Measurements from ENCODE around the gene DDA1.
A peak's percentile ranks its signal among the peaks of the same experiment; 100 is the strongest.
"Not testable (repeated sequence)": the region's sequence is repeated elsewhere in the genome, so short reads cannot be mapped to it uniquely, and the experiment has no call there.

The DDA1 gene

DNA sequence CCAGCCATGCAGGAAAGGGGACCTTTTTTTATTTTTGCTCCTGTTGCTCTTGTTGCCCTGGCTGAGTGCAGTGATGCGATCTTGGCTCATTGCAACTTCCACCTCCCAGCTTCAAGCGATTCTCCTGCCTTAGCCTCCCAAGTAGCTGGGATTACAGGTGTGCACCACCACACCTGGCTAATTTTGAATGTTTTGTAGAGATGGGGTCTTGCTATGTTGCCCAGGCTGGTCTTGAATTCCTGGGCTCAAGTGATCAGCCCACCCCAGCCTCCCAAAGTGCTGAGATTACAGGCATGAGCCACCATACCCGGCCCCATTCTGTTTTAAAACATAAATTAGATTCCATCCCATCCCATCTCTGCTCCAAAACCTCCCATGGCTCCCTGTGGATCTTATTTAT lies 34.5 kb upstream of the DDA1 start:
- not testable (repeated sequence) for H3K9me3 ChIP-seq (ENCODE audit: insufficient read depth, low read depth, low read length); H3K4me3 ChIP-seq (ENCODE audit: low read length); H3K27ac ChIP-seq (ENCODE audit: low read length); H3K9ac ChIP-seq (ENCODE audit: low read depth, low read length); H3K27me3 ChIP-seq (ENCODE audit: insufficient read depth, low read length); H3K4me1 ChIP-seq (ENCODE audit: insufficient read depth, low read length)
- peaks cover 72% of the 10 kb centered on the region for H3K36me3 ChIP-seq (ENCODE audit: insufficient read depth, low read depth, low read length)

DNA sequence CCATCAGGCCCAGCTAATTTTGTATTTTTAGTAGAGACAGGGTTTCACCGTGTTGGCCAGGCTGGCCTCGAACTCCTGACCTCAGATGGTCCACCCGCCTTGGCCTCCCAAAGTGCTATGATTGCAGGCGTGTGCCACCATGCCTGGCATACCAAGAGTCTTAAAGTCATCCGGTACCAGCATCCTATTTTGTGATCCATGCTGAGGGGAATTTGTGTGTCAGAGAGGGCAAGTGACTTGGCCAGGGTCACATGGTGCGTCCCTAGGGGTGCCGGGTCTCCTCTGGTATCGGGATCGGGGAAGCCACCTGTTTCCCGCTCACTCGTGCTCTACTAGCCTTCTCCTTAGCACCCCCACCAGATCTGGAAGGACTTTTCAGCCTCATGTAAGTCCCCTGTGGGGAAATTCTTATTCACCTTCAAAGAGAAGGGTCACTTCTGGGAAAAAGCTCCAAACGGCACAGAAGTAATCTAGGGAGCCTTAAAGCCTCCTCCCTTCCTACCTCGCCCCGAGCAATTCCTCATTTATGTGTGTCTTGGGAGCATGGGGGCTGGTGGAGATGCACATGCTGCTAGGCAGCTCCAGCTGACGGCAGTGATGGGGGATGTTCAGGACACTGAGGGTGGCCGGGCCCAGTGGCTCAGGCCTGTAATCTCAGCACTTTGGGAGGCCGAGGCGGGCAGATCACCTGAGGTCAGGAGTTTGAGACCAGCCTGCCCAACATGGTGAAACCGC lies 33.8 kb upstream of the DDA1 start:
- Histone ChIP-seq H3K4me1 (ENCODE audit: insufficient read depth, low read length) (no peaks in the 10 kb centered on the region), H3K9me3 (ENCODE audit: insufficient read depth, low read depth, low read length) (no peaks in the 10 kb centered on the region), H3K9ac (ENCODE audit: low read depth, low read length) (no peak overlapping the region), H3K27ac (ENCODE audit: low read length) (no peak overlapping the region), H3K27me3 (ENCODE audit: insufficient read depth, low read length) (no peaks in the 10 kb centered on the region), H3K36me3 (ENCODE audit: insufficient read depth, low read depth, low read length) (peaks cover 66% of the 10 kb centered on the region), H3K4me3 (ENCODE audit: low read length) (no peak overlapping the region)

DNA sequence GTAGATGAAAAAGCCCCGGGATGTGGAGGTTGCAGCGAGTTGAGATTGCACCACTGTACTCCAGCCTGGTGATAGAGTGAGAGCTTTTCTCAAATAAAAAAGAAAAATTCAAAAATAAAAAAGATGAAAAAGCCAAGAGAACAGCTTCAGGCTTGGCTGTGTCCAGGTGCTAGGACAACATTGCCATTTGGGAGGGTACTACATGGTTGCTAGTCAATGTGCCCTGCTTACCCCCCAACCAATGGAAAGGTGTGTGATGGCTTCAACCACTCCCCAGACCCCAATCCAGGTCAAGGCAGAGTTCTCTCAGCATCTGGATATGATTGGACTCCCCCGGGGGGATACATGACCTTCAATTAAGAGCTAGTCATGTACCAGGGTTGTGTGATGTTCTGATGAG lies 29.9 kb upstream of the DDA1 start:
- H3K9ac ChIP-seq (ENCODE audit: low read depth, low read length) = no peak overlapping the region
- H3K9me3 ChIP-seq (ENCODE audit: insufficient read depth, low read depth, low read length) = no peaks in the 10 kb centered on the region
- peaks cover 24% of the 10 kb centered on the region for H3K27me3 ChIP-seq (ENCODE audit: insufficient read depth, low read length)
- peaks cover 39% of the 10 kb centered on the region for H3K36me3 ChIP-seq (ENCODE audit: insufficient read depth, low read depth, low read length)
- no peak overlapping the region for H3K4me3 ChIP-seq (ENCODE audit: low read length)
- H3K4me1 ChIP-seq (ENCODE audit: insufficient read depth, low read length) = no peaks in the 10 kb centered on the region
- no peak overlapping the region for H3K27ac ChIP-seq (ENCODE audit: low read length)

DNA sequence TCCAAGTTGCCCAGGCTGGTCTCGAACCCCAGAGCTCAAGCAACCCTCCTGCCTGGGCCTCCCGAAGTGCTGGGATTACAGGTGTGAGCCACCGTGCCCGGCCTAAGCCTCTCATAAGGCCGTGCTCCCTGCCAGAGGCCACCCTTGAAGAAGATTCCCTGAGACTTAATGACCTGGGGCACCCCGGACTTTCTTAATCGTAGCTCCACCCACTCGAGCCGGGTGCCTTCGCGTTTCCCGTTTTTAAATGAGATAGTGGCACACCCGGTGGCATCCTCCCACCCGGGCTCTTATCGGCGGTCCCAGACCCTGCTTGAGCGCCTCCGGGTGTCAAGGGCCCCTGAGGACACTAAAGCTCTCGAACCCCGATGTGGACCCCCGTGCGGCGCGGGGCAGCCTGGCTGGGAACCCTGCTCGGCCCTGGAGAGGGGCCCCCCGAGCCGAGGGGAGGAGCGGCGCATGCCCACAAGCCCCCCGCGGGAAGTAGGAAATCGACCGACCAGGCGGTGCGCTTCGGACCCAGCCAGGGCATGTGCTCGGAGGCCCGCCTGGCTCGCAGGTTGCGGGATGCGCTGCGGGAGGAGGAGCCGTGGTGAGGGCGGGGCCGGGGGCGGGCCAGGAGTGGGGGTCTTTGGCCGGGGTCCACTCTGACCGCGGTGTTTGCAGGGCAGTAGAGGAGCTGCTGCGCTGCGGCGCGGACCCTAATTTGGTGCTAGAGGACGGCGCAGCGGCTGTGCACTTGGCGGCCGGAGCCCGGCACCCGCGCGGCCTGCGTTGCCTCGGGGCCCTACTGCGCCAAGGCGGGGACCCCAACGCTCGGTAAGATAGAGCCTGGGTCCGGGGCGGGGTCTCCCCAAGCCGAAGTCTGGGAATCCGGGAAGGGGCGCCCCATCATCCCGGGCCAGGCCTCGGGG lies 27.7 kb upstream of the DDA1 start, which contains the start of gene ANKLE1:
Gene ANKLE1, plus strand, starts transcription at position 511 of the 914 bp plus-strand sequence. Its CDS starts 20 bp downstream, at position 531.
- Histone ChIP-seq H3K9ac (ENCODE audit: low read depth, low read length) (peak within 1 kb of the TSS; percentile 30; the same call in 1 of the 2 replicates), H3K36me3 (ENCODE audit: insufficient read depth, low read depth, low read length) (peaks cover 21% of the 10 kb centered on the region), H3K4me1 (ENCODE audit: insufficient read depth, low read length) (no peaks in the 10 kb centered on the region), H3K4me3 (ENCODE audit: low read length) (peak within 1 kb of the TSS; percentile 62; the same call in 1 of the 2 replicates), H3K9me3 (ENCODE audit: insufficient read depth, low read depth, low read length) (no peaks in the 10 kb centered on the region), H3K27me3 (ENCODE audit: insufficient read depth, low read length) (peaks cover 24% of the 10 kb centered on the region), H3K27ac (ENCODE audit: low read length) (no peak within 1 kb of the TSS)

DNA sequence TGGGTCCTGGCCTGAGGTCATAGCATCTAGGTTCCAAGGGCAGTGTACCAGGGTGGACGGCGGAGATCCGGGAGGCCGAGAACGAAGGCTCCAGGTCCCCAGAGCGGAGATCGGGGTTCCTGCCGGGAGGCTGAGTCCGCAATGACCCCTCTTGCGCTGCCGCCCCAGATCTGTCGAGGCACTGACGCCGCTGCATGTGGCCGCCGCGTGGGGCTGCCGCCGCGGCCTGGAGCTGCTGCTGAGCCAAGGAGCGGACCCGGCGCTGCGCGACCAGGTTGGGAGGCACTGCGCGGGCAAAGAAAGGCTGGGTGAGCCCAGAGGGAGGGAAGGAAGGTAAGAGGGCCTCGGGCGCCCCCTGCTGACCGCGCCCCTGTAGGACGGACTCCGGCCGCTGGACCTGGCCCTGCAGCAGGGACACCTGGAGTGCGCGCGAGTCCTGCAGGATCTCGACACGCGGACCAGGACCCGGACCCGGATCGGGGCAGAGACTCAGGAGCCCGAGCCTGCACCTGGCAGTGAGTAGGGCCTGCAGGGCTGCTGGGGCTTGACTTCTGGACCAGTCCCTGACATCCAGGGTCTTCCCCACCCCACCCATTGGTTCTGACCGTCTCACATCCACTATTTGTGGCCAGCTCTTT lies 26.8 kb upstream of the DDA1 start:
- H3K9ac ChIP-seq (ENCODE audit: low read depth, low read length) = peak overlapping the region; percentile 30; the same call in 1 of the 2 replicates
- no peaks in the 10 kb centered on the region for H3K9me3 ChIP-seq (ENCODE audit: insufficient read depth, low read depth, low read length)
- H3K4me3 ChIP-seq (ENCODE audit: low read length) = peak overlapping the region; percentile 62; the same call in 1 of the 2 replicates
- peaks cover 11% of the 10 kb centered on the region; the same call in 1 of the 2 replicates for H3K36me3 ChIP-seq (ENCODE audit: insufficient read depth, low read depth, low read length)
- H3K27me3 ChIP-seq (ENCODE audit: insufficient read depth, low read length) = peaks cover 24% of the 10 kb centered on the region
- H3K27ac ChIP-seq (ENCODE audit: low read length) = no peak overlapping the region
- H3K4me1 ChIP-seq (ENCODE audit: insufficient read depth, low read length) = no peaks in the 10 kb centered on the region

DNA sequence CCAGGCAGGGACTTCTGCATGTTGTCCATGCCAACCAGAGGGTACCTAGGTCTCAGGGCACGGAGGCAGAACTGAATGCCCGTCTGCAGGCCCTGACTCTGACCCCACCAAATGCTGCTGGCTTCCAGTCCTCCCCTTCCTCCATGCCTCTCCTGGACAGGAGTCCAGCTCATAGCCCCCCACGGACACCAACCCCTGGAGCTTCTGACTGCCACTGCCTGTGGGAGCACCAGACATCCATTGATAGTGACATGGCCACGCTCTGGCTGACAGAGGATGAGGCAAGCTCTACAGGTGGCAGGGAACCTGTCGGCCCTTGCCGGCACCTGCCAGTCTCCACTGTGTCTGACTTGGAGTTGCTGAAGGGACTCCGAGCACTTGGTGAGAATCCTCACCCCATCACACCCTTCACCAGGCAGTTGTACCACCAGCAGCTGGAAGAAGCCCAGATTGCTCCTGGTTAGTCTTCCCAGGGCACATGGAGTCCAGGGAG lies 25.8 kb upstream of the DDA1 start:
- Histone ChIP-seq H3K9ac (ENCODE audit: low read depth, low read length) (no peak overlapping the region), H3K4me3 (ENCODE audit: low read length) (no peak overlapping the region), H3K27ac (ENCODE audit: low read length) (no peak overlapping the region), H3K27me3 (ENCODE audit: insufficient read depth, low read length) (peaks cover 24% of the 10 kb centered on the region), H3K4me1 (ENCODE audit: insufficient read depth, low read length) (no peaks in the 10 kb centered on the region), H3K36me3 (ENCODE audit: insufficient read depth, low read depth, low read length) (peaks cover 8% of the 10 kb centered on the region; the same call in 1 of the 2 replicates), H3K9me3 (ENCODE audit: insufficient read depth, low read depth, low read length) (no peaks in the 10 kb centered on the region)

DNA sequence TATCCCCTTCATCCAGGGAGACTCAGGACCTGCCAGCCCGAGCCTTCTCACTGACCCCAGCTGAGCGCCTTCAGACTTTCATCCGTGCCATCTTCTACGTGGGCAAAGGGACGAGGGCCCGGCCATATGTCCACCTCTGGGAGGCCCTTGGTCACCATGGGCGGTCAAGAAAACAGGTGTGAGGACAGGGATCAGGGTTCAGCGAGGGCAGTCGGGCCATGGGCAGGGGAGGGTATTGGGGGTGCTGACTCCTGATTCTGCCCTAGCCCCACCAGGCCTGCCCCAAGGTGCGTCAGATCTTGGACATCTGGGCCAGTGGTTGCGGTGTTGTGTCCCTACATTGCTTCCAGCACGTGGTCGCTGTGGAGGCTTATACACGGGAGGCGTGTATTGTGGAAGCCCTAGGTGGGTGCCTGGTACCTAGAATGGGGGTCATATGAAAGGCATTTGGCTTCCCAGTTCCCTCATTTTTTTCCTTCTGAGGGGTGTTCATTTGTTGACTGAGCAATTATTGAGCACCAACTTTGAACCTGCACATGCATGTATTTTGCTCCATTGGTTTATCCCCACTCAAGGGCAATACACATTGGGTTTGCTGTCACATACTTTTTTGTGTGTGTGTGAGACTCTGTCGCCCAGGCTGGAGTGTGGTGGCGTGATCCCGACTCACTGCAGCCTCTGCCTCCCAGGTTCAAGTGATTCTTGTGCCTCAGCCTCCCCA lies 23.8 kb upstream of the DDA1 start:
- H3K9ac ChIP-seq (ENCODE audit: low read depth, low read length) = no peak overlapping the region
- no peaks in the 10 kb centered on the region for H3K4me1 ChIP-seq (ENCODE audit: insufficient read depth, low read length)
- no peaks in the 10 kb centered on the region for H3K9me3 ChIP-seq (ENCODE audit: insufficient read depth, low read depth, low read length)
- peaks cover 24% of the 10 kb centered on the region for H3K27me3 ChIP-seq (ENCODE audit: insufficient read depth, low read length)
- no peak overlapping the region for H3K4me3 ChIP-seq (ENCODE audit: low read length)
- no peaks in the 10 kb centered on the region; the same call in 1 of the 2 replicates for H3K36me3 ChIP-seq (ENCODE audit: insufficient read depth, low read depth, low read length)
- no peak overlapping the region for H3K27ac ChIP-seq (ENCODE audit: low read length)

DNA sequence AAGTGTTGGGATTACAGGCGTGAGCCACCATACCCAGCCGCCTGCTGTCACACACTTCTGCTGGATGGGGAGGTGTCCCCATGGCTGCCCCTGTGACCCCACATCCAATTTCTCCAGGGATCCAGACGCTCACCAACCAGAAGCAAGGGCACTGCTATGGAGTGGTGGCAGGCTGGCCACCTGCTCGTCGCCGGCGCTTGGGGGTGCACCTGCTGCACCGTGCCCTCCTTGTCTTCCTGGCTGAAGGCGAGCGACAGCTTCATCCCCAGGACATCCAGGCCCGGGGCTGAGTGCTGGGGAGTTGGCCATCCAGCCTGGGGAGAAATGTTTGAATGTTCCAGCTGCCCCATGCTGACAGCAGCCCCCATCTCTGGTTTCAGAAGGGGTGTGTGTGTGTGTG lies 23.1 kb upstream of the DDA1 start:
- no peaks in the 10 kb centered on the region for H3K9me3 ChIP-seq (ENCODE audit: insufficient read depth, low read depth, low read length)
- no peak overlapping the region for H3K27ac ChIP-seq (ENCODE audit: low read length)
- H3K9ac ChIP-seq (ENCODE audit: low read depth, low read length) = no peak overlapping the region
- no peaks in the 10 kb centered on the region for H3K4me1 ChIP-seq (ENCODE audit: insufficient read depth, low read length)
- no peaks in the 10 kb centered on the region; the same call in 1 of the 2 replicates for H3K36me3 ChIP-seq (ENCODE audit: insufficient read depth, low read depth, low read length)
- H3K27me3 ChIP-seq (ENCODE audit: insufficient read depth, low read length) = peaks cover 19% of the 10 kb centered on the region
- H3K4me3 ChIP-seq (ENCODE audit: low read length) = no peak overlapping the region

DNA sequence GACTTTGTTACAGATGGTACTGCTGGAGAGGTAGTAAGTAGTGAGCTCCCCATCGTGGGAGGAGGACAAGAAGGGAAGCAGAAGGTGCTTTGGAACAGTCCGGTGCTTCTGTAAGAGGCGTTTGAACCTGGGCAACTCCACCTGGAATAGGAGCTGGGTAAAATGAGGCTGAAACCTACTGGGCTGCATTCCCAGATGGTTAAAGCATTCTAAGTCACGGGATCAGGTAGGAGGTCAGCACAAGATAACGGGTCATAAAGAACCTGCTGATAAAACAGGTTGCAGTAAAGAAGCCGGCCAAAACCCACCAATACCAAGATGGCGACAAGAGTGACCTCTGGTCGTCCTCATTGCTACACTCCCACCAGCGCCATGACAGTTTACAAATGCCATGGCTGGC lies 22.6 kb upstream of the DDA1 start:
- Histone ChIP-seq H3K36me3 (ENCODE audit: insufficient read depth, low read depth, low read length) (no peaks in the 10 kb centered on the region; the same call in 1 of the 2 replicates), H3K9ac (ENCODE audit: low read depth, low read length) (no peak overlapping the region), H3K9me3 (ENCODE audit: insufficient read depth, low read depth, low read length) (no peaks in the 10 kb centered on the region), H3K4me1 (ENCODE audit: insufficient read depth, low read length) (no peaks in the 10 kb centered on the region), H3K27me3 (ENCODE audit: insufficient read depth, low read length) (peaks cover 14% of the 10 kb centered on the region), H3K27ac (ENCODE audit: low read length) (no peak overlapping the region), H3K4me3 (ENCODE audit: low read length) (no peak overlapping the region)

DNA sequence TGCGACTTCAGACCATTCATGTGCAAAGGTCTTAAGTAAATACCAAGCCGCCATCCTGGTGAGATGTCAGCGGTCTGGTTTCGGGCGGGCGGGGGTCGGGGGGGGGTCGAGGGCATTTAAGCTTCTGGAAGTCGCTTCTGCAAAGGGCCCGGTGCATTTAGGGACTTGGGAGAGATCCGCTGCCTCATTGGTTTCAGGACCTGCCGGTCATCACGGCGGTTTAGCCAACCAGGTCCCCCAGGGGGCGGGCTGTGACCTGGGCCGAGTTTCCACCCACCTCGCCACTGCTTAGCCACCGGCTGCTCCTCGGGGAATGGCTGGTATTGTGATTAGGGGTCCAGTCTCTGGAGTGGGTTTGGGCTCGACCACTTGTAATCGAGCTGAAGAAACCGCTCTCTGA lies 19.9 kb upstream of the DDA1 start:
- Histone ChIP-seq H3K27me3 (ENCODE audit: insufficient read depth, low read length) (no peaks in the 10 kb centered on the region), H3K27ac (ENCODE audit: low read length) (no peak overlapping the region), H3K4me1 (ENCODE audit: insufficient read depth, low read length) (0 out of 2 replicates have a peak, but pooled peaks cover 3% of the 10 kb centered on the region), H3K4me3 (ENCODE audit: low read length) (no peak overlapping the region), H3K9me3 (ENCODE audit: insufficient read depth, low read depth, low read length) (no peaks in the 10 kb centered on the region), H3K9ac (ENCODE audit: low read depth, low read length) (no peak overlapping the region), H3K36me3 (ENCODE audit: insufficient read depth, low read depth, low read length) (0 out of 2 replicates have a peak, but pooled peaks cover 4% of the 10 kb centered on the region)

All from iPS-20b (cell line).